ENCODE measurements around the gene CPSF7.

CPSF7 gene

GRCh38 chr11:61406067-61406466 lies 23.7 kb downstream of the CPSF7 start:
- TF ChIP-seq CTCF (IDR thresholded peaks at IDR 0.05; ENCODE audit: low read depth, low read length), result no peak
- Histone ChIP-seq H3K27me3 (no peaks in the 10 kb centered on the region), H3K4me1 (no peaks in the 10 kb centered on the region), H3K36me3 (peaks cover 43% of the 10 kb centered on the region), H3K4me3 (ENCODE audit: low read depth, low read length) (no peak overlapping the region), H3K9me3 (no peaks in the 10 kb centered on the region)
- no peak for DNase-seq

GRCh38 chr11:61404641-61405040 lies 25.1 kb downstream of the CPSF7 start:
- Histone ChIP-seq H3K4me3 (ENCODE audit: low read depth, low read length) (no peak overlapping the region), H3K27me3 (no peaks in the 10 kb centered on the region), H3K9me3 (no peaks in the 10 kb centered on the region), H3K36me3 (peaks cover 30% of the 10 kb centered on the region), H3K4me1 (no peaks in the 10 kb centered on the region)
- no peak for TF ChIP-seq CTCF (IDR thresholded peaks at IDR 0.05; ENCODE audit: low read depth, low read length)
- no peak for DNase-seq

- H3K4me3 ChIP-seq (ENCODE audit: low read depth, low read length), result no peak overlapping the region
- H3K9me3 ChIP-seq, result no peaks in the 10 kb centered on the region
- TF ChIP-seq CTCF (IDR thresholded peaks at IDR 0.05; ENCODE audit: low read depth, low read length), result no peak
- no peak for DNase-seq
- H3K4me1 ChIP-seq, result no peaks in the 10 kb centered on the region
- no peaks in the 10 kb centered on the region for H3K27me3 ChIP-seq
- H3K36me3 ChIP-seq, result peaks cover 28% of the 10 kb centered on the region
Measured at GRCh38 chr11:61404103-61404502, 25.7 kb downstream of the CPSF7 start.

- no peaks in the 10 kb centered on the region for H3K9me3 ChIP-seq
- no peaks in the 10 kb centered on the region for H3K4me1 ChIP-seq
- peaks cover 24% of the 10 kb centered on the region for H3K36me3 ChIP-seq
- TF ChIP-seq CTCF (IDR thresholded peaks at IDR 0.05; ENCODE audit: low read depth, low read length), result no peak
- no peaks in the 10 kb centered on the region for H3K27me3 ChIP-seq
- no peak for DNase-seq
- no peak overlapping the region for H3K4me3 ChIP-seq (ENCODE audit: low read depth, low read length)
Measured at GRCh38 chr11:61403658-61404057, 26.1 kb downstream of the CPSF7 start.

- H3K36me3 ChIP-seq, result peaks cover 15% of the 10 kb centered on the region
- no peaks in the 10 kb centered on the region for H3K9me3 ChIP-seq
- H3K4me1 ChIP-seq, result no peaks in the 10 kb centered on the region
- no peak for TF ChIP-seq CTCF (IDR thresholded peaks at IDR 0.05; ENCODE audit: low read depth, low read length)
- H3K27me3 ChIP-seq, result no peaks in the 10 kb centered on the region
- DNase-seq, result no peak
- no peak overlapping the region for H3K4me3 ChIP-seq (ENCODE audit: low read depth, low read length)
Measured at GRCh38 chr11:61401573-61401972, 28.2 kb downstream of the CPSF7 start.

GRCh38 chr11:61401173-61401572 lies 28.6 kb downstream of the CPSF7 start:
- no peak for DNase-seq
- Histone ChIP-seq H3K9me3 (no peaks in the 10 kb centered on the region), H3K4me1 (no peaks in the 10 kb centered on the region), H3K27me3 (no peaks in the 10 kb centered on the region), H3K4me3 (ENCODE audit: low read depth, low read length) (no peak overlapping the region), H3K36me3 (peaks cover 13% of the 10 kb centered on the region)
- TF ChIP-seq CTCF (IDR thresholded peaks at IDR 0.05; ENCODE audit: low read depth, low read length), result no peak

All from BE2C (cell line).